Measurements from ENCODE around the gene CACNB4.

DNA sequence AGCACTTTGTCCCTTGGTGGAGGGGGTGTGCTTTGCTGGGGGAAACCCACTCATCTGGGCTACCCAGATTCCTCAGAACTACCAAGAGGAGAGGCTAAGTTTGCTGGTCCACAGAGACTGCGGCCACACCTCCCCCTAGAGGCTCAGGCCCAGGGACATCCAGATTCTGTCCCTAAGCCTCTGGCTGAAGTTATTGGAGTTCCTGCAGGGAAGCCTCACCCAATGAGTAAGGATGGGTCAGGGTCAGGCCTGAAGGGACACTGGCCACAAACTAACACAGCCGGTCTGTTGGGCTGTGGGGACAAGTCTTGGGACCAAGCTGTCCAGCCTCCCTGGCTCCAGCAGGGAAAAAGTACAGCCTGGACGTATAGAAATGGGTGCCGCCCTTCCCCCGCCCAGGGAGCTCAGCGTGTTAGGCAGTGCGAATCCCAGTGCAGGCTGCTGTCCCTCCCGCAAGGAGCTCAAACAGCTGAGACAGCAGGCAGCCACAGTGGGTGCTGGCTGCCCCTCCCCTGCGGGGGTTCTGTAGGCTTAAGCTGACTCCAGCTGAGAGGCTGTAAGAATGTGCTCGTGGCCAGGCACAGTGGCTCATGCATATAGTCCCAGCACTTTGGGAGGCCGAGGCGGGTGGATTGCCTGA is 183.7 kb downstream of the CACNB4 start:
- TF ChIP-seq ELF4 (IDR thresholded peaks at IDR 0.05) (no peak), L3MBTL2 (conservative IDR thresholded peaks at IDR 0.05) (no peak), SP1 (IDR thresholded peaks at IDR 0.05) (no peak), BHLHE40 (IDR thresholded peaks at IDR 0.05; ENCODE audit: borderline replicate concordance) (no peak), NFRKB (IDR thresholded peaks at IDR 0.05) (no peak), LEF1 (IDR thresholded peaks at IDR 0.05; ENCODE audit: borderline replicate concordance) (no peak), HDGF (IDR thresholded peaks at IDR 0.05; ENCODE audit: borderline replicate concordance) (no peak), SUZ12 (IDR thresholded peaks at IDR 0.05) (no peak), FOXA1 (IDR thresholded peaks at IDR 0.05) (no peak), FOXM1 (IDR thresholded peaks at IDR 0.05; ENCODE audit: borderline replicate concordance) (no peak), ARNT (IDR thresholded peaks at IDR 0.05) (no peak)
- TF ChIP-seq, protein P1, sequence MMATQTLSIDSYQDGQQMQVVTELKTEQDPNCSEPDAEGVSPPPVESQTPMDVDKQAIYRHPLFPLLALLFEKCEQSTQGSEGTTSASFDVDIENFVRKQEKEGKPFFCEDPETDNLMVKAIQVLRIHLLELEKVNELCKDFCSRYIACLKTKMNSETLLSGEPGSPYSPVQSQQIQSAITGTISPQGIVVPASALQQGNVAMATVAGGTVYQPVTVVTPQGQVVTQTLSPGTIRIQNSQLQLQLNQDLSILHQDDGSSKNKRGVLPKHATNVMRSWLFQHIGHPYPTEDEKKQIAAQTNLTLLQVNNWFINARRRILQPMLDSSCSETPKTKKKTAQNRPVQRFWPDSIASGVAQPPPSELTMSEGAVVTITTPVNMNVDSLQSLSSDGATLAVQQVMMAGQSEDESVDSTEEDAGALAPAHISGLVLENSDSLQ (IDR thresholded peaks at IDR 0.05) = no peak

Measured in HEK293T (cell line).